ENCODE data around the gene ARIH1. TPM values are rescaled to one million over a fixed set of nuclear protein-coding genes. Genes with fewer than 3 reads are reported as not detected.
"Not testable (repeated sequence)": the region's sequence is repeated elsewhere in the genome, so short reads cannot be mapped to it uniquely, and the experiment has no call there.

ARIH1 gene
- 100 to 1,000 TPM; 120 to 160 (median 134) TPM for polyA plus RNA-seq (ENCODE audit: insufficient read length in 10 of 10)
- long read RNA-seq, donor 1, full-length matches to known transcripts = 4 of 4 reads
- long read RNA-seq, donor 1, partial matches to known transcripts = 0 of 4 reads
- long read RNA-seq, donor 1, other reads (novel, unspliced or antisense) = 0 of 4 reads
- long read RNA-seq, donor 2, full-length matches to known transcripts = 3 of 17 reads
- long read RNA-seq, donor 2, partial matches to known transcripts = 14 of 17 reads
- long read RNA-seq, donor 2, other reads (novel, unspliced or antisense) = 0 of 17 reads
- long read RNA-seq, donor 3 = 0 reads
- long read RNA-seq, donor 4, full-length matches to known transcripts = 2 of 2 reads
- long read RNA-seq, donor 4, partial matches to known transcripts = 0 of 2 reads
- long read RNA-seq, donor 4, other reads (novel, unspliced or antisense) = 0 of 2 reads
- long read RNA-seq, donor 5, full-length matches to known transcripts = 6 of 6 reads
- long read RNA-seq, donor 5, partial matches to known transcripts = 0 of 6 reads
- long read RNA-seq, donor 5, other reads (novel, unspliced or antisense) = 0 of 6 reads
- long read RNA-seq, donor 6, full-length matches to known transcripts = 6 of 12 reads
- long read RNA-seq, donor 6, partial matches to known transcripts = 6 of 12 reads
- long read RNA-seq, donor 6, other reads (novel, unspliced or antisense) = 0 of 12 reads
- long read RNA-seq, donor 7, full-length matches to known transcripts = 3 of 3 reads
- long read RNA-seq, donor 7, partial matches to known transcripts = 0 of 3 reads
- long read RNA-seq, donor 7, other reads (novel, unspliced or antisense) = 0 of 3 reads
- long read RNA-seq, donor 8, full-length matches to known transcripts = 3 of 3 reads
- long read RNA-seq, donor 8, partial matches to known transcripts = 0 of 3 reads
- long read RNA-seq, donor 8, other reads (novel, unspliced or antisense) = 0 of 3 reads
- long read RNA-seq, donor 9, full-length matches to known transcripts = 1 of 1 reads
- long read RNA-seq, donor 9, partial matches to known transcripts = 0 of 1 reads
- long read RNA-seq, donor 9, other reads (novel, unspliced or antisense) = 0 of 1 reads

DNA sequence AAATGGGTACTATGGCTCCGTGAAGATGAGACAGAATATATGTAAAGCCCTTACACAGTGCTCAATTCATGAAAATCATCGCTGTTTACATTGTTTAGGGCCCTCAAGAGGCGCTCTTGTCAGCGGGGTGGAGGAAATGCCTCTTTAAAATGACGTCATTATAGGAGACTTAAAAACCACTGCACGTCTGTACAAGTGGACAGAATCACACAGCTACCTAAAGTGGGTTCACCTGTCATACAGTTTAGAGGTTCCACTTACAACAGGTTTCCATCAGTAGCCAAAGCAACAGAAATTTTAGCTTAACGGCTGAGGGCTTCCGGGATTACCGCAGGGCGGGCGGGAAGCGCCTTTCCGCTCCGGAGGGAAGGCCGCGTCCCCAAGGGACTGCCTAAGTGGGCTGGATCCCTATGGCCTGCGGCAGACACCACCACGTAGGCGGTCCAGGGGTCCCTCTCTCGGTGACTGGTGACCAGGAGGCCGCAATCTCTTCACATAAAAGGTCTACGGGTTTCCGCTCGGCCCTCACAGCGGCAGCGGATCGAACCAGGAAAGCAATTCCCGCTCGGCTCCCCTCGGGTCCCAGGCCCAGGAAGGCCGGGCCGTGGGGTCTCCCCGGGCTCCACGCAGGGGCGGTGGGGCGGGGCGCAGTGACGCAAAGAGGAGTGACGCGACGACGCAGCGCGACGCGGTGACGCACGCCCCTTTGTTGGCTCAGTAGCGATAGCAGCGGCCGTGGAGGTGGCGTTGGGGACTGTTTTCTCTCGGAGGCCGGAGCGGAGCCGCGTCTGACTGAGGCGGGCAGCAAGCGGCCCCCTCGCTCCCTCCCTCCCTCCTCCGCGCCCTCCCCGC is at the start of gene ARIH1:
Gene ARIH1, plus strand, starts transcription at position 717 of the 852 bp plus-strand sequence. CDS start 310 bp downstream, outside the sequence.
- peak; percentile 97 to 99 (median 98) for DNase-seq

GRCh38 chr15:72426753-72427152 is 47.4 kb upstream of the ARIH1 start:
- no peak for DNase-seq

DNA sequence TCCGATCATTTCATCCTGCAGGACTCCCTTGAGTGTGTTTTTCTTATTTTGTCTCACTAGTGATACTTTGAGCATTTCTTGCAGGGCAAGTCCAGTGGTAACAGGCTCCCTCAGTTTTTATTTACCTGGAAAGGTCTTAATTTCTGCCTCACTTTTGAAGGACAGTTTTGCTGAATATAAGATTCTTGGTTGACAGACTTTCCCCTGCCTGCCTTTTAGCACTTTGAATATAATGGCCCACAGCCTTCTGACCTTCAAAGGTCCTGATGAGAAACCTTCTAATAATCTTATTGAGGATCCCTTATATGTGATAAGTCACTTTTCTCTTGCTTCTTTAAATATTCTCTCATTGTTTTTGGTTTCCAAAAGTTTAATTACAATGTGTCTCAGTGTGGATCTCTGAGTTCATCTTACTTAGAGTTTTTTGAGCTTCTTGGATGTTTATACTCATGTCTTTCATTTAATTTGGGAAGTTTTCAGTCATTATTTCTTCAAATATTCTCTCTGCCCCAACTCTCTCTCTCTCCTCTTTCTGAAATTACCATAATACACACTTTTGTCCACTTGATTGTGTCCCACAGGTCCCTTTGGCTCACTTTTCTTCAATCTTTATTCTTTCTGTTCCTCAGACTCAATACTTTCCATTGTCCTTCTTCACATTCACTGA is 36.3 kb upstream of the ARIH1 start:
- DNase-seq = no peak

GRCh38 chr15:72442848-72443247 is 31.3 kb upstream of the ARIH1 start:
- not testable (repeated sequence) for DNase-seq

- no peak for DNase-seq
Measured at GRCh38 chr15:72445426-72445825, 28.7 kb upstream of the ARIH1 start.

DNA sequence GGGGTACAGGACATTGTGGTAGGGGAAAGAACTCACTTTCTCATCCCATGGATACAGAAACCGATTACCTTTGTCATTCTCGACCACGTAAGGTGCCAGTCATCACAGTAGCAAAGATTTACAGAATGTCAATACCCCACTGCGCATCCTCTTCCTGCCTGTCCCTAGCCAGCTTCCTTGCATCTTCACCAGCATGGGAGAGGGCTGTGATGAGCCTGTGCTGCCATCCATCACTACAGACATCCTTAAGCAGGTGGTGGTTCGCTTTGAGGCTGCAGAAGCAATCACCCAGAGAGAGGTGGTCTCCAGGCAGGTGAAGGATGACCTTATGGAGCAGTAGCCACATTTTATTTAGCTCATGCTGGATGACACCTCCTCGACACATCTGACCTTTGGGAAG is 23.3 kb upstream of the ARIH1 start:
- DNase-seq = no peak

DNA sequence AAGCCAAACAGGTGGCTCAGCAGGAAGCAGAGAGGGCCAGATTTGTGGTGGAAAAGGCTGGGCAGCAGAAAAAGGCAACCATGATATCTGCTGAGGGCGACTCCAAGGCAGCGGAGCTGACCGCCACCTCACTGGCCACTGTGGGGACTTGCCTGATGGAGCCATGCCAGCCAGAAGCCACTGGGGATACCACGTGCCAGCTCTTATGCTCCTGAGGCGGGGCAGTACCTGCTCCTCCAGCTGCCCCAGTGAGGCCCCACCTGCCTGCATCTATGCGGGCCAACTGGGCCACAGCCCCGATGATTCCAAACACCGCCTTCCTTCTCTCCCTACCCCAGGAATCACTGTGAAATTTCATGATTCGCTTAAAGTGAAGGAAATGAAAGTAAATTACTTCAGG is 22.9 kb upstream of the ARIH1 start:
- DNase-seq = no peak

DNA sequence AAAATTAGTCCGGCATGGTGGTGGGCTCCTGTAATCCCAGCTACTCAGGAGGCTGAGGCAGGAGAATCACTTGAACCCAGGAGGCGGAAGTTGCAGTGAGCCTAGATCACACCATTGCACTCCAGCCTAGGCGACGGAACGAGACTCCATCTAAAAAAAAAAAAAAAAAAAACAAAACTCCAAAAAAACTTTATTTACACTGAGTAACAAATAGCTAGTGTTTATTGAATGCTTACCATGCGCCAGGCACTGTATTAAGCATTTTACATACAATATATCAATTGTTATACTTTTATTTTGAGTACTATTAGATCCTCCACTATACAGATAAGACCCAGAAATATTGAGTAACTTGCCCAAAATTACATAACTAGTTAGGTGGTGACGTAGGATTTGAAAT is 17.4 kb upstream of the ARIH1 start:
- DNase-seq = no peak

DNA sequence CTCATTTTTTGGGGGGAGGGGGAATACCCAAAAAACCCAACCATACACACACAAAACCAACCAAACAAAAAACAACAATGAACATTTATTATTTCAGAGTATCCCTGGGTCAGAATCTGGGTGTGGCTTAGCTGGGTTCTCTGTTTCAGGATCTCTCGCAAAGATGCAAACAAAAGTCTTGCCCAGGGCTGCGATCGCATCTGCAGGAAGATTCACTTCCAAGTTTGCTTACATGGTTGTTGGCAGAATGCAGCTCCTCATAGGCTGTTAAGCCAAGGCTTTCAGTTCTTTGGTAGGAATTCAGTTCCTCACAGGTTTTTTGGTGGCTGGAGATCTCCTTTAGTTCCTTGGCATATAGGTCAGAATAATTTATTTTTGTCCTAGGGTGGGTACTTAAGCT is 13.7 kb upstream of the ARIH1 start:
- no peak for DNase-seq

- no peak for DNase-seq
Measured at GRCh38 chr15:72463702-72464101, 10.4 kb upstream of the ARIH1 start.

DNA sequence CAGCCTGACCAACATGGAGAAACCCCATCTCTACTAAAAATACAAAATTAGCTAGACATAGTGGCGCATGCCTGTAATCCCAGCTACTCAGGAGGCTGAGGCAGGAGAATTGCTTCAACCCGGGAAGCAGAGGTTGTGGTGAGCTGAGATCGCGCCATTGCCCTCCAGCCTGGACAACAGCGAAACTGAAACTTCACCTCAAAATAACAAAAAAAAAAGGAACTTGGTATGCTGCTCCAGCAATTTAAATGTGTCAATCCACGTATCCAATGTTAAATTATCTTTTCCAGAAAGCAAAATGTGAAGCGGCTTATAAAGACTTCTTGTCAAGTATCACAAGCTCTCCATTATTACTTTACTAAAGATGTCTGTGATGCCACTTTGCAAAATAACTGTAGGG is 9.9 kb upstream of the ARIH1 start:
- DNase-seq = no peak

DNA sequence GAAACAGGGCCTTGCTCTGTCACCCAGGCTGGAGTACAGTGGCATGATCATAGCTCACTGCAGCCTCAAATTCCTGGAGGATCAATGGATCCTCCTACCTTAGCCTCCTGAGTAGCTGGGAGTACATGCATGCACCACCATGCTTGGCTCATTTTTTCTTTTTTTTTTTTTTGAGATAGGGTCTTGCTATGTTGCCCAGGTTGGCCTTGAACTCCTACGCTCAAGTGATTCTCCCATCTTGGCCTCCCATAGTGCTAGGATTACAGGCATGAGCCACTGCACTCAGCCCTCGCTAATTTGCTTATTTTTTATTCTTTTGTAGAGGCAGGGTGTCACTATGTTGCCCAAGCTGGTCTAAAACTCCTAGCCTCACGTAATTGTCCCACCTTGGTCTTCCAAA is 6.0 kb upstream of the ARIH1 start:
- no peak for DNase-seq

DNA sequence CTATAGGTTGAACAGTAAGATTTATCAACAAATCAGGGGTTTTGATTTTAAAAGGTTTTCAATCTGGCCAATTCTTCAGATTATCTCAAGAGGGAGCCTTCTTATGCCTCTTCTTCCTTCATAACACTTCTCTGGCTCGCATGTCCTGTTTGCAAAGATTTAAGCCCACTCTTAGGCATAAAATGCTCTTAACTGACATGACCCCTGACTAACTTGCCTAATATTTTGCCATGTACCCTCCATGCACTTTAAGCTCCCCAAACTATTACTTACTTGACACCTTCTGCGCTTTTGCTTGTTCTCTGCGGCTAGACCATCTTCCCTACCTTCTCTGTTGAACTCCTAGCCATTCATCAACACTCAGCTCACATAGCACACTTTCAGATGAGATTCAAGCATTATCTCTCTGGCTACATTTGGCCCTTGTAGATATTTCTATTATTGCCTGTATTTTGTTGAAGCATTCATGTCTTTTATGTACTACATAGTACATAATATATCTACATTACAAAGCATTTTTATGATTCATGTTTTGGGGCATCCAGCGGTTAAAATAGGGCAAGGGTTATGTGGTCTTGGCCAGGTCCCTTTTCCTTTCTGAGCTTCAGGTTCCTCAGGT is 1.0 kb upstream of the ARIH1 start:
- DNase-seq = peak in 2 of 3 donors; percentile 37 to 72

DNA sequence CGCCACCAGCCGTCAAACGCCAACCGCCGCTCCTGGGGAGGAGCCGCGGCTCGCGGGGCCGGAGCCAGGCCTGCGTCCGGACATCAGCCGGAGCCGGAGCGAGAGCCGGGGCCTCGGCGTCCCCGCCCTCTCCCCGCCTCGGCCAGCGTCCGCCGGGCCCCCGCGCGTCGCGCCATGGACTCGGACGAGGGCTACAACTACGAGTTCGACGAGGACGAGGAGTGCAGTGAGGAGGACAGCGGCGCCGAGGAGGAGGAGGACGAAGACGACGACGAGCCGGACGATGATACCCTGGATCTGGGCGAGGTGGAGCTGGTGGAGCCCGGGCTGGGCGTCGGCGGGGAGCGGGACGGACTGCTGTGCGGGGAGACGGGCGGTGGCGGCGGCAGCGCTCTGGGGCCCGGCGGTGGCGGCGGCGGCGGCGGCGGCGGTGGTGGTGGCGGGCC is 359 bp downstream of the ARIH1 start:
- no peak for DNase-seq

DNA sequence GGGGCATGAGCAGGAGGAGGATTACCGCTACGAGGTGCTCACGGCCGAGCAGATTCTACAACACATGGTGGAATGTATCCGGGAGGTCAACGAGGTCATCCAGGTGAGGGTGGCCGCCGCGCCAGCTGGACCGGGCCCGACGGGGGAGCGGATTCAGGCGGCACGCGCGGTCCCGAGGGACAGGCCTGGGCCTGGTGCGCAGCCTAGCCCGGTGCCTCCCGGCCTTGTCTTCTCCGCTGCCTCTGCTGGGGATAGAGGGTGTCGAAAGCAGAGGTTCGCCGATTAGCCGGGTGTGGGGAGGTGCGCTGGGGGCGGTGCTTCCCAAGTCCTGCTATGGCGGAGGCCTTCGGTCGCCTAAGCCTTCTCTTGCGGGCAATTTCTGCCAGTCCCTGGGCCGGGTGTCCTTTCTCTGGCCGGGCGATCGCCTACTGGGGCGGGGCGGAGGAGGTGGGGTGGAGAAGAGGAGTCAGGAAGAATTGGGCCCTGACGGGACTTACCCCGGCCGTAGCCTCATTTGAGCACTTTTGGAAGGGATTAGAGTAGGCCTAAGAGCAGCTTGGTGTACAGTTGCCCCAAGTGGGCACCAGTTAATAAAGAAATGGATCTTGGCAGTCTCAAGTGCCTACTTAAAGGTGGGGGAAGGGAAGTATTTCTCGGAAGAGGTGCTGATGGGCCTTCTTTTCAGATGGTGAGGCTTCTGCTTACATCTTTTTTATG is 940 bp downstream of the ARIH1 start:
- DNase-seq = peak; percentile 59 to 92 (median 76)

DNA sequence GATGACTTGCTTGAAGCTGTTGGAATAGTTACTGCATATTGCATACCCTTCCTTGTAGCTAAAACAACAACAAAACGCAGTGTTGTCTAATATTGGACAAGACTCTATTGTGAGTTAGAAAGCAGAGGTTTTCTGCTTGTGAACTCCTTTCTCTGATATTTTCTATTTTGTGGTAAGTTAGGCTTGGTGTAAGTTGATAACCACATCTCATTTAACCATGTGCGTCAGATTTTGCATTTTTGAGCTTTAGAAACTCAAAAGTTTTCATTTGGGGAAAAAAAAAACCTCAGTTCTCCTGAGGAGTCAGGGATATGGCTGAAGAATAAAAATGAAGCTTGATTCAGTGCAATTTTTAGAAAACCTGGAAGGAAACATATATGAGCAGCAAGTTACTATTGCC is 1.5 kb downstream of the ARIH1 start:
- no peak for DNase-seq

DNA sequence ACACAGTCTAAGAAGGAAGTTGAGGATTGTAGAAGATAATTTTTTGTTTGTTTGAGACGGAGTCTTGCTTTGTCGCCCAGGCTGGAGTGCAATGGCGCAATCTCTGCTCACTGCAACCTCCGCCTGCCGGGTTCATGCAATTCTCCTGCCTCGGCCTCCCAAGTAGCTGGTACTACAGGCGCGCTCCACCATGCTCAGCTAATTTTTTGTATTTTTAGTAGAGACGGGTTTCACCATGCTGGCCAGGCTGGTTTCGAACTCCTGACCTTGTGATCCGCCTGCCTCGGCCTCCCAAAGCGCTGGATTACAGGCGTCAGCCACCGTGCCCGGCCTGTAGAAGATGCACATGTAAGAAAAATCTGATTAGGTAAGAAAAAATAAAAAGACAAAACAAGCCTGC is 2.2 kb downstream of the ARIH1 start:
- DNase-seq = not testable (repeated sequence)

- no peak for DNase-seq
Measured at GRCh38 chr15:72481015-72481659, 7.0 kb downstream of the ARIH1 start.

DNA sequence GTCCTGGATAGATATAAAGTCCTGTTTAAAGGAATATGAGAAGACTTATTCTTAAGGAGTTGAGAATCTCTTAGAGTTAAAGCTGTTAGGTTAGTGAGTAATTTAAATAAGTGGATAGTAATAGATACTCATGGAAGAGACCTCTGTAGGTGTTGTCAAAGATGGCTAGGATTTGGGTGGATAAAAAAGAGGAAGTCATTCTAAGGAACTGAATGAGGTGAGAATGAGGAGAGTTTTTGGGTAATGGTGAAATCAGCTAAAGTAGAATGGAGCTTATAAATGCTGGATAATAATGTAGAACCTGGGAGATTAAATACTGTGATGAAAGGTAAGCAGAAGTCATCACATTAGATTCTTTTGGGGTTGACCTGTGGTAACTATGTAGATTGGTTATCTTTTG is 8.1 kb downstream of the ARIH1 start:
- DNase-seq = no peak
